CD4-positive, alpha-beta memory T cell (primary cell): ENCODE results near the gene CMKLR1. TPM values are rescaled to one million over a fixed set of nuclear protein-coding genes. Genes with fewer than 3 reads are reported as not detected.

Source experiments
- CTCF ChIA-PET: fragments of 350-600 bp; sonication (Branson Sonifier 250); formaldehyde crosslinking; loops from one replicate; lab custom pipeline; 2021; ENCODE audit warnings: inconsistent platforms; ENCODE audit not compliant: partially characterized antibody; lab: Charles Lee
- POLR2A ChIA-PET: fragments of 350-600 bp; sonication (Branson Sonifier 250); formaldehyde crosslinking; loops from one replicate; lab custom pipeline; 2021; ENCODE audit not compliant: partially characterized antibody; lab: Charles Lee
- DNase-seq, 5 donors: peaks; one replicate each; pipeline versions ENCODE4 v3.0.0 to v3.0.0-alpha.2; 2020 to 2022; ENCODE audit warnings: mixed read lengths in 1 of 5
- H3K27ac ChIP-seq: one replicate; pipeline ENCODE4 v1.7.0; 2013; ENCODE audit warnings: low read depth, low read length
- H3K27me3 ChIP-seq: 2 replicates; pipeline ENCODE4 v1.7.0; 2013; ENCODE audit warnings: mild to moderate bottlenecking, low read length, moderate library complexity; ENCODE audit not compliant: insufficient read depth
- H3K36me3 ChIP-seq: 2 replicates; pipeline ENCODE4 v1.7.0; 2013; ENCODE audit warnings: mild to moderate bottlenecking, low read length, moderate library complexity; ENCODE audit not compliant: insufficient read depth
- H3K4me1 ChIP-seq: 2 replicates; pipeline ENCODE4 v1.7.0; 2013; ENCODE audit warnings: mild to moderate bottlenecking, low read length, moderate library complexity; ENCODE audit not compliant: insufficient read depth
- H3K4me3 ChIP-seq, 2 donors: one replicate each; pipeline ENCODE4 v1.7.0; 2013; ENCODE audit warnings: low read length in 2 of 2, mild to moderate bottlenecking in 1 of 2
- H3K9me3 ChIP-seq, 2 donors: one replicate each; pipeline ENCODE4 v1.7.0; 2013; ENCODE audit warnings: low read length in 2 of 2, control low read depth in 1 of 2; ENCODE audit not compliant: control insufficient read depth in 1 of 2
- H3K27ac Mint-ChIP-seq, 7 donors: one replicate each; pipeline ENCODE4 v1.8.0; 2020 to 2021; ENCODE audit warnings: mixed read lengths in 7 of 7, mild to moderate bottlenecking in 6 of 7, inconsistent platforms in 3 of 7, moderate library complexity in 3 of 7
- H3K27me3 Mint-ChIP-seq, 2 donors: one replicate each; pipeline ENCODE4 v1.8.0; 2020 to 2021; ENCODE audit warnings: mixed read lengths in 2 of 2
- H3K36me3 Mint-ChIP-seq, 2 donors: one replicate each; pipeline ENCODE4 v1.8.0; 2020 to 2021; ENCODE audit warnings: mixed read lengths in 2 of 2, inconsistent platforms in 1 of 2, mild to moderate bottlenecking in 1 of 2
- H3K4me1 Mint-ChIP-seq, 4 donors: one replicate each; pipeline ENCODE4 v1.8.0; 2020 to 2021; ENCODE audit warnings: mixed read lengths in 4 of 4, mild to moderate bottlenecking in 1 of 4
- H3K4me3 Mint-ChIP-seq, 8 donors: one replicate each; pipeline ENCODE4 v1.8.0; 2020 to 2021; ENCODE audit warnings: mixed read lengths in 8 of 8, mild to moderate bottlenecking in 7 of 8, moderate library complexity in 6 of 8, inconsistent platforms in 3 of 8
- H3K9me3 Mint-ChIP-seq, 8 donors: one replicate each; pipeline ENCODE4 v1.8.0; 2020 to 2021; ENCODE audit warnings: mixed read lengths in 8 of 8, mild to moderate bottlenecking in 5 of 8, inconsistent platforms in 3 of 8, moderate library complexity in 1 of 8
- intact Hi-C: fragments of 100-400 bp; cut with micrococcal nuclease; formaldehyde crosslinking; loops from one replicate; pipeline ENCODE4 v1.15.1; 2023
- polyA plus RNA-seq, 2 donors: library from polyadenylated mRNA; unstranded; fragments of 300-500 nt; fragmentation: Illumina TruSeq; gene quantifications; one replicate each; pipeline ENCODE4 v1.2.3, GENCODE V29; 2021
- total RNA-seq, 2 experiments: library from RNA; stranded (reverse); gene quantifications; one replicate each; pipeline ENCODE4 v1.2.3, GENCODE V29; 2021

CMKLR1 gene
- total and polyA plus RNA-seq, 4 experiments from 2014 or later = 0.08 to 0.94 (median 0.87) TPM; not detected in 1

DNA sequence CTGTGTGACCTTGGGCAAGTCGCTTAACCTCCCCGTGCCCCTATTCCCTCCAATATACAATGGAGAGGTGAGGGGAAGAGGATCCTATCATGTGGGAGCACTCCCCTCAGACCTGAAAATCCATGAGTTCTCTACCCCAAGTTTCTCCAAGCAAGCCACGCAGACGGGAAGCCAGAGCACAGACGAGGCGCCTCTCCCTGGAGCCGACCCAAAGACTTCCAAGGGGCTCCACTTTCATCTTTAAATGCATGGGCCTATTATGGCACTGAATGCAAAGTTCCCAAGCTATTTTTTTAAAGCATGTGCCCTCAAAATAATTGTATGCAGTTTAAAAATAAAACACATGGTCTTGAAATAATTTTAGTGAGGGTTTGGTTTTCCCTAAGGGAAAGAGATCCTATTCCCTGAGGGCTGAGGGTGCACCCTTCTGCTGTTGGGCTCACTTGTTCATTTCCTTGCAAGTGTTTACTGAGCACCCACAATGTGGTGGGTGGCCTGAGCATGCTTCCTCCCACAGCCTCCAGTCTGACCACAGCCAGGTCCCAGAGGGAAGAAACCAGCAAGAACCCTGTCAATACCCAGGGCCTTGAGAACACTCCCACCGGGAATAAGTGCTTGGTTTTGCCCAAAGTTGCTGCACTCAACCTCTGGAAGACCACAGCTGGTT is 14.6 kb downstream of the CMKLR1 start:
- H3K36me3 Mint-ChIP-seq = no peaks in the 10 kb centered on the region
- no peak overlapping the region for H3K4me3 Mint-ChIP-seq
- intact Hi-C loops = no loop called here
- DNase-seq = no peak
- Histone ChIP-seq H3K27me3 (no peaks in the 10 kb centered on the region), H3K9me3 (no peaks in the 10 kb centered on the region), H3K4me3 (no peak overlapping the region), H3K4me1 (no peaks in the 10 kb centered on the region), H3K36me3 (no peaks in the 10 kb centered on the region), H3K27ac (no peak overlapping the region)
- H3K27ac Mint-ChIP-seq = no peak overlapping the region
- ChIA-PET POLR2A (interaction anchor here (1.2 kb wide), 1 partner anchor 10 kb away, joined by 3 read pairs; no protein-coding TSS in a partner anchor), CTCF (interaction anchor here (1.2 kb wide), 1 partner anchor 35 kb away, joined by 3 read pairs; no protein-coding TSS in a partner anchor)
- peaks cover 0 to 2% (median 0%) of the 10 kb centered on the region in 8 donors for H3K9me3 Mint-ChIP-seq
- H3K27me3 Mint-ChIP-seq = peaks cover 14% of the 10 kb centered on the region in 2 donors
- H3K4me1 Mint-ChIP-seq = peaks cover 0 to 3% (median 0%) of the 10 kb centered on the region in 4 donors

DNA sequence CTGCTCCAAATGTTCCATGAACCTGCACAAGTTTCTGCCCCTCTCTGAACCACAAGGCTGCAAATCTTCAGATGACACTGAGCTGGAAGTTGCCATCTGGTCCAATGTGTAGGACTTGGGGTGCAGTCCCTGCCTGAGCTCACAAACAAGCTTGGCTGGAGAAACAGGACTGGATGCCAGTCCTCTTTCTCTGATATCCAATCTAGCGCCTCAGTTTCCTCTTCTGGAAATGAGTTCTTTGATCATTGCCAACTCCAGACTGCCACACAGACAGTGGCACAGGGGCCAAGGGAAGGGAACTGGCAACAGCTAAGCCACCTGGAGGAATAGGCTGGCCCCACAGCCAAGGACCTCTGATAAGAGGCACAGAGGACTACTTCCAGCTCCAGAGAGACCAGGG is 15.5 kb downstream of the CMKLR1 start:
- peaks cover 12 to 15% of the 10 kb centered on the region in 2 donors for H3K27me3 Mint-ChIP-seq
- Histone ChIP-seq H3K4me3 (no peak overlapping the region), H3K4me1 (no peaks in the 10 kb centered on the region), H3K36me3 (no peaks in the 10 kb centered on the region), H3K27me3 (no peaks in the 10 kb centered on the region), H3K9me3 (no peaks in the 10 kb centered on the region), H3K27ac (no peak overlapping the region)
- intact Hi-C loops = no loop called here
- no peak for DNase-seq
- H3K4me3 Mint-ChIP-seq = no peak overlapping the region
- POLR2A ChIA-PET = interaction anchor here (1.2 kb wide), 1 partner anchor 9 kb away, joined by 3 read pairs; no protein-coding TSS in a partner anchor
- H3K4me1 Mint-ChIP-seq = peaks cover 0 to 6% (median 0%) of the 10 kb centered on the region in 4 donors
- CTCF ChIA-PET = no interaction called here
- peaks cover 0 to 2% (median 0%) of the 10 kb centered on the region in 8 donors for H3K9me3 Mint-ChIP-seq
- H3K36me3 Mint-ChIP-seq = no peaks in the 10 kb centered on the region
- no peak overlapping the region for H3K27ac Mint-ChIP-seq

DNA sequence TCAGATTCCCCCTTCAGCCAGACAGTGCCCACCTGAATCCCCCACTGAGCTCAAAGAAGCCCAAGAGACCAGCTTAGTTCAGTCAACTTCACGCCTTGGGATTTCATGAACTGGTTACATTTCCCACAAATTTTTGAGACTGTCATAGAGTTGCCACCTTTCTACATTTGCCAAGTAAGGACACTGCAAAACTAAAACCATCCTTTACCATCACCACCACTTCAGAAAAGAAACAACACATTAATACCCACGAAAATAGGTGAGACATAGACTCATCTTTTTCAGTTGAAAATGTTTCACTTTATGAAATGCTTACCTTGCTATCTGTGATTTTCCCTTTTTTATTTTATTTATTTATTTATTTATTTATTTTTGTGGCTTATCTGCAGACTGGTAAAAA is 16.1 kb downstream of the CMKLR1 start:
- H3K27me3 ChIP-seq = no peaks in the 10 kb centered on the region
- peaks cover 12 to 15% of the 10 kb centered on the region in 2 donors for H3K27me3 Mint-ChIP-seq
- intact Hi-C loops = no loop called here
- H3K4me1 Mint-ChIP-seq = peaks cover 0 to 6% (median 0%) of the 10 kb centered on the region in 4 donors
- no peaks in the 10 kb centered on the region for H3K36me3 ChIP-seq
- H3K27ac ChIP-seq = no peak overlapping the region
- H3K4me3 Mint-ChIP-seq = no peak overlapping the region
- no peaks in the 10 kb centered on the region for H3K36me3 Mint-ChIP-seq
- H3K9me3 ChIP-seq = no peaks in the 10 kb centered on the region
- no peak overlapping the region for H3K4me3 ChIP-seq
- no peak for DNase-seq
- H3K27ac Mint-ChIP-seq = no peak overlapping the region
- no peaks in the 10 kb centered on the region for H3K4me1 ChIP-seq
- peaks cover 0 to 2% (median 0%) of the 10 kb centered on the region in 8 donors for H3K9me3 Mint-ChIP-seq
- CTCF ChIA-PET = no interaction called here
- POLR2A ChIA-PET = interaction anchor here (1.2 kb wide), 1 partner anchor 8 kb away, joined by 3 read pairs; no protein-coding TSS in a partner anchor

DNA sequence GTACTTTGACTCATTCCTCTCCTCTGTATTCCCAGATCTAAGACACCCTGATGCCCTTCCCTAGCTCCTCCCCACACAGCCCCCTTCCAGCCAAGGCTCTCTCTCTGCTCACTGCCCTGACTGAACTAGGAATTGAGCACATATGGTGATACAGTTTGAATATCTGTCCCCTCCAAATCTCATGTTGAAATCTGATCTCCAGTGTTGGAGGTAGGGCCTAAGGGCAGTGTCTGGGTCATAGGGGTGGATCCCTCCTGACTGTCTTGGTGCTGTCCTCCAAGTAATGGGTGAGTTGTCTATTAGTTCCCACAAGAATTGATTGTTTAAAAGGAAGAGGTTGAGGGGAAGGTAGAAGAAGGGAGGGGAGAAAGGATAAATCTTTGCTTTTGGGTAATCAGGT is 17.4 kb downstream of the CMKLR1 start:
- Histone ChIP-seq H3K9me3 (no peaks in the 10 kb centered on the region), H3K36me3 (no peaks in the 10 kb centered on the region), H3K4me3 (no peak overlapping the region), H3K27ac (no peak overlapping the region), H3K4me1 (peaks cover under 1% of the 10 kb centered on the region), H3K27me3 (no peaks in the 10 kb centered on the region)
- H3K27me3 Mint-ChIP-seq = peaks cover 12 to 15% of the 10 kb centered on the region in 2 donors
- no peak for DNase-seq
- intact Hi-C loops = no loop called here
- CTCF ChIA-PET = interaction anchor here (0.6 kb wide), 1 partner anchor 52 kb away, joined by 3 read pairs; no protein-coding TSS in a partner anchor
- POLR2A ChIA-PET = no interaction called here
- H3K4me3 Mint-ChIP-seq = no peak overlapping the region
- H3K4me1 Mint-ChIP-seq = peaks cover 0 to 6% (median 0%) of the 10 kb centered on the region in 4 donors
- no peak overlapping the region for H3K27ac Mint-ChIP-seq
- peaks cover 0 to 2% (median 0%) of the 10 kb centered on the region in 8 donors for H3K9me3 Mint-ChIP-seq
- no peaks in the 10 kb centered on the region for H3K36me3 Mint-ChIP-seq

GRCh38 chr12:108320507-108321293 is 18.4 kb downstream of the CMKLR1 start:
- intact Hi-C loops = no loop called here
- peaks cover 0 to 11% (median 4%) of the 10 kb centered on the region in 4 donors for H3K4me1 Mint-ChIP-seq
- H3K9me3 Mint-ChIP-seq = peaks cover 0 to 2% (median 0%) of the 10 kb centered on the region in 8 donors
- POLR2A ChIA-PET = no interaction called here
- CTCF ChIA-PET = no interaction called here
- peak overlapping the region in 1 of 7 donors; percentile 9 for H3K27ac Mint-ChIP-seq
- H3K27me3 ChIP-seq = no peaks in the 10 kb centered on the region
- DNase-seq = no peak
- H3K27me3 Mint-ChIP-seq = peaks cover 12 to 16% of the 10 kb centered on the region in 2 donors
- no peaks in the 10 kb centered on the region for H3K9me3 ChIP-seq
- peaks cover 5% of the 10 kb centered on the region for H3K4me1 ChIP-seq
- no peak overlapping the region for H3K4me3 ChIP-seq
- no peak overlapping the region for H3K4me3 Mint-ChIP-seq
- H3K36me3 Mint-ChIP-seq = no peaks in the 10 kb centered on the region
- H3K27ac ChIP-seq = no peak overlapping the region
- no peaks in the 10 kb centered on the region for H3K36me3 ChIP-seq

DNA sequence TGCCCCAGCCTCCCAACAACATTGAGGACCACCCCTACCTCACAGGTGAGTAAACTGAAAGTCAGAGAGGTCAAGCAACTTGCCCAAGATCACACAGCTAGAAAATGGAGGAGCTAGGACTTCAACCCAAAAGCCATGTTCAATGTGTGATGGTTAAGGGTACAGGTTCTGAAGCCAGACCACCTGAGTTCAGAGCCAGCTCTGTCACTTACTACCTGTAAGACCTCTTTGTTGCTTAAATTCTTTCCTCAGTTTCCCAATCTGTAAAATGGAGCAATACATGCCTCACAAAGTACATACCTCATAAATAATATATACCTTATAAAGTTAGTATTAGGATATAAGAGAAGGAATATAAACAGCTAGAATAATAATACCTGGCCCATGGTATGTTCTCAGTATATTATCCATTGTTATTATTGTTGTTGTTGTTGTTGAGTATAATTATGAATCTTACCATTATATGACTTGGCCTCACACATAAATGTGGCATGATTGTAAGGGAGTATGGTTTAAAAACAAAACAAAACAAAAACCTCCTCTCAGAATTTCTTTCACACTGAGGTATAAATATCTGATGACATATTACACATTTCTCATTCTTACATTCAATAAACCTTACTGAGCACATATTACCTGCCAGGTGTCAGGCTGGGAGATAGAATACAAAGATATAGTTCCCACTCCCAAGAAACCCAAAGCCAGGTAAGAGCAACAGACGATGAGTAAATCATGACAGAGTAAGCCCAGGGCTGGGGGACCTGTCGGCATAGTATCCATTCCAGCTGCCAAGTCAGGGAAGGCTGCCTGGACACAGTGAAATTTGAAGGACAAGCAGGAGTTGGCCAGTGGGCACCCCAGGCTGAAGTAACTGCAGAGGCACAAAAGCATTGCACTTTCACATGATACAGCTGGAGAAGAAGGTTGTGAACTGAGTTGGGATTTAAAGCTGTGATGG is 19.6 kb downstream of the CMKLR1 start:
- intact Hi-C loops = no loop called here
- peaks cover 0 to 14% (median 4%) of the 10 kb centered on the region in 4 donors for H3K4me1 Mint-ChIP-seq
- H3K27me3 ChIP-seq = no peaks in the 10 kb centered on the region
- H3K27ac Mint-ChIP-seq = no peak overlapping the region
- no peak overlapping the region for H3K27ac ChIP-seq
- no peaks in the 10 kb centered on the region for H3K36me3 ChIP-seq
- H3K4me3 Mint-ChIP-seq = no peak overlapping the region
- no peak for DNase-seq
- peaks cover 0 to 2% (median 0%) of the 10 kb centered on the region in 8 donors for H3K9me3 Mint-ChIP-seq
- peaks cover 5% of the 10 kb centered on the region for H3K4me1 ChIP-seq
- ChIA-PET POLR2A (no interaction called here), CTCF (no interaction called here)
- H3K4me3 ChIP-seq = no peak overlapping the region
- H3K27me3 Mint-ChIP-seq = peaks cover 12 to 16% of the 10 kb centered on the region in 2 donors
- no peaks in the 10 kb centered on the region for H3K9me3 ChIP-seq
- no peaks in the 10 kb centered on the region for H3K36me3 Mint-ChIP-seq
